LNCAP (cell line): ENCODE results near the gene DNAJA3.

Source experiments
- CTCF ChIP-seq: fragments of 450-650 bp; IDR thresholded peaks from 2 replicates; pipeline ENCODE4 v1.5.1; 2017; ENCODE audit warnings: mild to moderate bottlenecking

Gene DNAJA3

GRCh38 chr16:4380119-4381063 is 45.3 kb upstream of the DNAJA3 start:
- no peak for TF ChIP-seq CTCF

GRCh38 chr16:4381072-4381934 is 44.4 kb upstream of the DNAJA3 start:
- no peak for TF ChIP-seq CTCF

- TF ChIP-seq CTCF, result no peak
Measured at GRCh38 chr16:4381935-4382794, 43.5 kb upstream of the DNAJA3 start.

- no peak for TF ChIP-seq CTCF
Measured at GRCh38 chr16:4382795-4383357, 42.8 kb upstream of the DNAJA3 start.

- TF ChIP-seq CTCF, result no peak
Measured at GRCh38 chr16:4383591-4384444, 41.9 kb upstream of the DNAJA3 start.

GRCh38 chr16:4384509-4384942 is 41.1 kb upstream of the DNAJA3 start:
- TF ChIP-seq CTCF, result no peak
